Endothelial cell of umbilical vein (primary cell): ENCODE data around the gene SCTR. TPM values are rescaled to one million over a fixed set of nuclear protein-coding genes. Genes with fewer than 3 reads are reported as not detected.

Experiments used
- BruUV-seq: library from RNA; stranded (reverse); fragments of 400-500 nt; replicated peaks from 2 replicates; lab custom pipeline; 2021; lab: Mats Ljungman, UMichigan
- CTCF ChIA-PET: fragments of 300-600, 350-600 bp; sonication (Branson Sonifier 250); formaldehyde crosslinking; loops from one replicate; lab custom pipeline; 2021; ENCODE audit warnings: antibody characterized with exemption, inconsistent platforms; lab: Charles Lee
- POLR2A ChIA-PET: fragments of 300-600, 350-600 bp; sonication (Branson Sonifier 250); formaldehyde crosslinking; loops from one replicate; lab custom pipeline; 2021; ENCODE audit warnings: antibody characterized with exemption, inconsistent platforms; lab: Charles Lee
- DNase-seq: peaks from one replicate; pipeline ENCODE4 v3.0.0-alpha.2; 2011; ENCODE audit warnings: low read depth, low spot score
- FAIRE-seq: peaks from 2 replicates; lab custom pipeline; 2011; peaks lifted over from hg19 to GRCh38; lab: Jason Lieb, UNC
- H2AFZ ChIP-seq: 2 replicates; pipeline ENCODE4 v1.6.0; 2012; ENCODE audit warnings: low read depth, low read length, control low read depth, inconsistent platforms
- H3K27ac ChIP-seq: 2 replicates; pipeline ENCODE4 v1.5.1; 2011; ENCODE audit warnings: low read depth, mild to moderate bottlenecking, control low read depth, low read length, moderate library complexity; ENCODE audit not compliant: insufficient read depth
- H3K27me3 ChIP-seq, 2 experiments: 2 replicates each; pipeline versions ENCODE4 v1.6.0 to v1.6.1; 2011; ENCODE audit warnings: low read length in 2 of 2, mixed read lengths in 1 of 2; ENCODE audit not compliant: control insufficient read depth in 2 of 2, insufficient read depth in 2 of 2
- H3K36me3 ChIP-seq, 2 experiments: 2 replicates in 1 of 2; 3 replicates in 1 of 2; pipeline ENCODE4 v1.5.1; 2011; ENCODE audit warnings: low read length in 2 of 2, mild to moderate bottlenecking in 1 of 2, moderate library complexity in 1 of 2; ENCODE audit not compliant: control insufficient read depth in 2 of 2, insufficient read depth in 2 of 2; ENCODE audit errors: extremely low read depth in 1 of 2
- H3K4me1 ChIP-seq: 3 replicates; pipeline ENCODE4 v1.5.1; 2011; ENCODE audit warnings: mild to moderate bottlenecking, low read length; ENCODE audit not compliant: control insufficient read depth, insufficient read depth; ENCODE audit errors: extremely low read depth
- H3K4me2 ChIP-seq: 2 replicates; pipeline ENCODE4 v1.6.1; 2011; ENCODE audit warnings: low read length, control low read depth, mixed read lengths; ENCODE audit not compliant: insufficient read depth
- H3K4me3 ChIP-seq, 3 experiments: fragments of 200-600 bp in 1 of 3; sonication (generic), shearing (Covaris generic) in 1 of 3; replicated peaks in 1 of 3; 2 replicates each; pipeline ENCODE4 v1.5.1; 2011 to 2016; ENCODE audit warnings: control low read depth in 3 of 3, low read length in 3 of 3, mild to moderate bottlenecking in 2 of 3, inconsistent platforms in 1 of 3, low read depth in 1 of 3, moderate library complexity in 1 of 3; ENCODE audit not compliant: insufficient read depth in 1 of 3
- H3K79me2 ChIP-seq: 2 replicates; pipeline ENCODE4 v1.6.0; 2012; ENCODE audit warnings: low read length, inconsistent platforms; ENCODE audit not compliant: control insufficient read depth, insufficient read depth
- H3K9ac ChIP-seq: replicated peaks from 2 replicates; pipeline ENCODE3; 2011; ENCODE audit warnings: low read length, control low read depth; ENCODE audit not compliant: insufficient read depth; ENCODE audit errors: extremely low read depth
- H3K9me1 ChIP-seq: replicated peaks from 3 replicates; pipeline ENCODE4 v1.6.0; 2011; ENCODE audit warnings: mild to moderate bottlenecking, low read length; ENCODE audit not compliant: control insufficient read depth, insufficient read depth; ENCODE audit errors: extremely low read depth
- H3K9me3 ChIP-seq: replicated peaks from 2 replicates; pipeline ENCODE4 v1.5.1; 2012; ENCODE audit warnings: low read length, inconsistent platforms; ENCODE audit not compliant: control insufficient read depth, insufficient read depth
- H4K20me1 ChIP-seq: replicated peaks from 2 replicates; pipeline ENCODE3; 2011; ENCODE audit warnings: mild to moderate bottlenecking, low read length; ENCODE audit not compliant: control insufficient read depth, insufficient read depth; ENCODE audit errors: extremely low read depth
- CTCF ChIP-seq, 2 donors: IDR thresholded peaks; 1 replicate in 1 of 2; 2 replicates in 1 of 2; pipeline ENCODE4 v1.5.1; 2011; ENCODE audit warnings: low read length in 2 of 2, mild to moderate bottlenecking in 2 of 2, moderate library complexity in 2 of 2, control low read depth in 1 of 2, inconsistent platforms in 1 of 2, low read depth in 1 of 2; ENCODE audit not compliant: insufficient read depth in 1 of 2; ENCODE audit errors: extremely low read depth in 1 of 2
- EZH2 ChIP-seq: IDR thresholded peaks from 2 replicates; pipeline ENCODE4 v1.6.1; 2012; ENCODE audit warnings: borderline replicate concordance, low read depth, mild to moderate bottlenecking, moderate library complexity, low read length, inconsistent platforms; ENCODE audit not compliant: severe bottlenecking
- FOS ChIP-seq: IDR thresholded peaks from 2 replicates; pipeline ENCODE4 v1.6.1; 2011; ENCODE audit warnings: mild to moderate bottlenecking, low read length, moderate library complexity, borderline replicate concordance; ENCODE audit not compliant: insufficient read depth
- GATA2 ChIP-seq: IDR thresholded peaks from 2 replicates; pipeline ENCODE4 v1.7.0; 2011; ENCODE audit warnings: low read depth, mild to moderate bottlenecking, moderate library complexity, mixed read lengths, low read length; ENCODE audit not compliant: insufficient read length, insufficient read depth
- JUN ChIP-seq: IDR thresholded peaks from 2 replicates; pipeline ENCODE4 v1.6.1; 2011; ENCODE audit warnings: borderline replicate concordance, low read depth; ENCODE audit not compliant: insufficient read length, insufficient read depth
- MAX ChIP-seq: IDR thresholded peaks from 2 replicates; pipeline ENCODE4 v1.6.1; 2011; ENCODE audit not compliant: insufficient read depth, insufficient read length
- MYC ChIP-seq: IDR thresholded peaks from one replicate; pipeline ENCODE4 v1.6.1; 2011; ENCODE audit warnings: mild to moderate bottlenecking, low read depth, low read length
- POLR2A ChIP-seq: IDR thresholded peaks from 2 replicates; pipeline ENCODE4 v1.6.1; 2012; ENCODE audit warnings: low read depth, mild to moderate bottlenecking, control low read depth, low read length
- POLR2AphosphoS5 ChIP-seq: IDR thresholded peaks from 2 replicates; pipeline ENCODE4 v1.6.1; 2012; ENCODE audit warnings: low read depth, mild to moderate bottlenecking, control low read depth, low read length, moderate library complexity; ENCODE audit not compliant: insufficient read depth
- dilution Hi-C: fragments of 300-500 bp; cut with MboI; formaldehyde crosslinking; loops from one replicate; pipeline ENCODE4 v1.15.0; 2019; ENCODE audit warnings: low sequenced_read_pairs; ENCODE audit not compliant: extremely low pct_ligation_motif_present
- intact Hi-C: fragments of 100-400 bp; cut with micrococcal nuclease; formaldehyde crosslinking; loops from one replicate; pipeline ENCODE4 v1.10.0; 2022
- polyA plus RNA-seq, 4 experiments: library from polyadenylated mRNA; depleted of rRNA in 3 of 4; stranded (reverse) in 3 of 4; unstranded in 1 of 4; fragments of >200 nt; gene quantifications; 2 replicates each; pipeline versions ENCODE4 v1.2.1 to v1.2.3, GENCODE V29; 2011 to 2012; ENCODE audit warnings: missing spikeins in 1 of 4
- total RNA-seq: library from RNA; stranded (reverse); gene quantifications from 2 replicates; pipeline ENCODE4 v1.2.3, GENCODE V29; 2021

SCTR gene
- total and polyA plus RNA-seq, 2 donors (not counting 3 experiments of a cell fraction or from before 2014, with no cell fraction given) = not detected

- BruUV-seq = no TSS peak
These were observed 101.7 kb downstream of the SCTR start for GRCh38 chr2:119422360-119423107.

More at GRCh38 chr2:119422360-119423107, 101.7 kb downstream of the SCTR start:
- no peaks in the 10 kb centered on the region for H3K9me3 ChIP-seq
- dilution Hi-C loops = no loop called here
- H4K20me1 ChIP-seq = no peaks in the 10 kb centered on the region
- H3K36me3 ChIP-seq = no peaks in the 10 kb centered on the region
- no peaks in the 10 kb centered on the region for H3K4me1 ChIP-seq
- intact Hi-C loops = no loop called here
- no peak overlapping the region for H2AFZ ChIP-seq
- H3K4me2 ChIP-seq = no peak overlapping the region
- no peak for TF ChIP-seq EZH2
- no peak for TF ChIP-seq POLR2AphosphoS5
- no peak for TF ChIP-seq FOS
- no peak for TF ChIP-seq MAX
- TF ChIP-seq MYC = no peak
- TF ChIP-seq POLR2A = no peak
- TF ChIP-seq GATA2 = no peak
- no peak for TF ChIP-seq CTCF (IDR thresholded peaks at IDR 0.05; ENCODE audit: extremely low read depth in 1 of 2, insufficient read depth in 1 of 2, low read depth in 1 of 2, low read length in 2 of 2)
- TF ChIP-seq JUN = no peak
- no peak overlapping the region for H3K27ac ChIP-seq
- H3K79me2 ChIP-seq = no peaks in the 10 kb centered on the region
- no peak overlapping the region for H3K9ac ChIP-seq
- H3K27me3 ChIP-seq = peaks cover 29 to 34% of the 10 kb centered on the region in 2 experiments
- no peak for FAIRE-seq
- no peaks in the 10 kb centered on the region for H3K9me1 ChIP-seq
- ChIA-PET POLR2A (no interaction called here), CTCF (interaction anchor here (1.4 kb wide), 1 partner anchor 54 kb away, joined by 4 read pairs; no protein-coding TSS in a partner anchor)
- no peak overlapping the region for H3K4me3 ChIP-seq
- no peak for DNase-seq
